ENCODE data around the gene PTPRF. TPM values are rescaled to one million over a fixed set of nuclear protein-coding genes. Genes with fewer than 3 reads are reported as not detected.

PTPRF gene
- total and polyA plus RNA-seq, 12 donors = 1.7 to 10.3 (median 4.5) TPM

- intact Hi-C loops (cut with DNase I) = no loop called here
- 72 to 73% methylated on average over 5 of the region's 5 CpGs for WGBS, 2 donors
- no peak overlapping the region for H3K27ac ChIP-seq
- TF ChIP-seq, protein P1, sequence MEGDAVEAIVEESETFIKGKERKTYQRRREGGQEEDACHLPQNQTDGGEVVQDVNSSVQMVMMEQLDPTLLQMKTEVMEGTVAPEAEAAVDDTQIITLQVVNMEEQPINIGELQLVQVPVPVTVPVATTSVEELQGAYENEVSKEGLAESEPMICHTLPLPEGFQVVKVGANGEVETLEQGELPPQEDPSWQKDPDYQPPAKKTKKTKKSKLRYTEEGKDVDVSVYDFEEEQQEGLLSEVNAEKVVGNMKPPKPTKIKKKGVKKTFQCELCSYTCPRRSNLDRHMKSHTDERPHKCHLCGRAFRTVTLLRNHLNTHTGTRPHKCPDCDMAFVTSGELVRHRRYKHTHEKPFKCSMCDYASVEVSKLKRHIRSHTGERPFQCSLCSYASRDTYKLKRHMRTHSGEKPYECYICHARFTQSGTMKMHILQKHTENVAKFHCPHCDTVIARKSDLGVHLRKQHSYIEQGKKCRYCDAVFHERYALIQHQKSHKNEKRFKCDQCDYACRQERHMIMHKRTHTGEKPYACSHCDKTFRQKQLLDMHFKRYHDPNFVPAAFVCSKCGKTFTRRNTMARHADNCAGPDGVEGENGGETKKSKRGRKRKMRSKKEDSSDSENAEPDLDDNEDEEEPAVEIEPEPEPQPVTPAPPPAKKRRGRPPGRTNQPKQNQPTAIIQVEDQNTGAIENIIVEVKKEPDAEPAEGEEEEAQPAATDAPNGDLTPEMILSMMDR (IDR thresholded peaks at IDR 0.05) = no peak
- no peak for DNase-seq
- H3K9me3 ChIP-seq = peaks cover 0 to 4% (median 0%) of the 10 kb centered on the region in 11 donors
- ATAC-seq = no peak
- H3K36me3 ChIP-seq = no peaks in the 10 kb centered on the region
- no peaks in the 10 kb centered on the region for H3K4me1 ChIP-seq
- peaks cover 0 to 14% (median 2%) of the 10 kb centered on the region in 7 donors for H3K27me3 ChIP-seq
- H3K4me3 ChIP-seq = no peak overlapping the region
These were observed 17.1 kb upstream of the PTPRF start for GRCh38 chr1:43513471-43514173.

- no peak overlapping the region for H3K4me3 ChIP-seq
- H3K4me1 ChIP-seq = no peaks in the 10 kb centered on the region
- peaks cover 0 to 59% (median 41%) of the 10 kb centered on the region in 7 donors for H3K27me3 ChIP-seq
- ATAC-seq (no peak), DNase-seq (no peak)
- no peaks in the 10 kb centered on the region for H3K9me3 ChIP-seq
- intact Hi-C loops (cut with DNase I) = no loop called here
- H3K27ac ChIP-seq = no peak overlapping the region
- TF ChIP-seq, protein P1 (IDR thresholded peaks at IDR 0.05) = no peak
- 89% methylated on average over 11 of the region's 11 CpGs for WGBS, 2 donors
- H3K36me3 ChIP-seq = no peaks in the 10 kb centered on the region
These were observed 11.6 kb upstream of the PTPRF start for GRCh38 chr1:43518935-43519686.

DNA sequence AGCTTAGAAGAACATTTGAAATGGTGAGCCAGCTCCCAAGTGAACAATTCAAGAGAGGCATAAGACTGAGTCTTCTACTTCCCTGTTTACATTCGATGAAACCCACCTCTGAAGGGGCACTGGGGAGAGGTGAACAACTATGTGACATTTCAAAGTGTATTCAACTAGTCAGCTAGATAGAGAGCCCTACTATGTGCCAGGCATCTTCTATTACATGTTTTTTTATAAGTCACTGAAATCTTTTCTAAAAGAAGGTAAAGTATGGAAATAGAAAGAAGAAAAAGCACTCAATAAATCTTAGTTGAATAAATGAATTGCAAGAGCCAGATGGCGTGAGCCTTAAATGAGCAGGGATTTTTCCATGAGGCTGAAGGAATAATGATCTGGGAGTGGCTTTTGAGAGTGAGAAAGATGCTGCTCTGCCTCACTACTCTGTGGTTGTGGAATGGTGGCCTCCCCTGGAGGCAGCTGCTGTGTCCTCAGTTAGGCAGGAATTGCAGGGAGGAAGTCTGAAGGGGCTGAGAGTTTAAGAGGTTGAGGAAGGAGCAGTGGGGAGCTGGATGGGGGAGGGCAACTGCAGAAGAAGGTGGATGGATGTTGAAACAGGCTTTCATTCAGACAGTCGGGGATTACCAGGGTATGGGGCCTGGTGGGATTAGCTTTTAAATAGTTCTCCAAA is 10.4 kb upstream of the PTPRF start:
- ATAC-seq = no peak
- no peak for DNase-seq
- Histone ChIP-seq H3K4me1 (no peaks in the 10 kb centered on the region), H3K4me3 (no peak overlapping the region), H3K27me3 (peaks cover 0 to 65% (median 41%) of the 10 kb centered on the region in 7 donors), H3K36me3 (no peaks in the 10 kb centered on the region), H3K27ac (no peak overlapping the region), H3K9me3 (no peaks in the 10 kb centered on the region)
- WGBS, 2 donors = 63 to 74% methylated on average over 3 of the region's 3 CpGs
- intact Hi-C loops (cut with DNase I) = loop anchor here in 6 of 10 donors (10.0 kb wide), 5 partner anchors 125 to 525 kb away; partner anchors contain the start of gene ARTN (in 3 of the 6)
- TF ChIP-seq, protein P1 (IDR thresholded peaks at IDR 0.05) = no peak

DNA sequence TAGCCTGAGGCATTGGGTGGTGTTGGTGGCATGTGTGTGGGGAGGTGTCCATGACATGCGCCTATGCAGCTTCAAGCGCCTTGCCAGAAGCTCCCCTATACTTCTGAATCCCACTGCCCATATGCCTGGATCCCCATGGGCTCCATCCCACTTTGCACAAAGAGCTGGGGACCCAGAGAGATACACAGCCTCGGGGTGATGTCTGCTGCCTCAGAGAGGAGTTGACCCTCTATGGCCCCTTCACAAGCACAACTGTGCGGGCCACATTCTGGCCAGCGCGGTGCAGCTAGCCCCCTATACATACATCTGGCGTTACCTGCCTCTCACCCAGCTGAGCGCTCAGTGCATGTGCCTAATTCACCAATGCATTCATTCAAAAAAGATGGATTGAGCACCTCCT is 9.6 kb upstream of the PTPRF start:
- Histone ChIP-seq H3K4me3 (no peak overlapping the region), H3K27me3 (peaks cover 0 to 65% (median 41%) of the 10 kb centered on the region in 7 donors), H3K27ac (no peak overlapping the region), H3K9me3 (no peaks in the 10 kb centered on the region), H3K4me1 (no peaks in the 10 kb centered on the region), H3K36me3 (no peaks in the 10 kb centered on the region)
- 96% methylated on average over 8 of the region's 8 CpGs for WGBS, 2 donors
- ATAC-seq (no peak), DNase-seq (no peak)
- intact Hi-C loops (cut with DNase I) = loop anchor here in 6 of 10 donors (10.0 kb wide), 5 partner anchors 124 to 524 kb away; partner anchors contain the start of gene ARTN (in 3 of the 6)
- TF ChIP-seq, protein P1 (IDR thresholded peaks at IDR 0.05) = no peak
